Fibroblast of the conjunctiva (primary cell): Measurements from ENCODE around the gene FHIT.

Experiments used
- DNase-seq: peaks from one replicate; pipeline ENCODE4 v3.0.0-alpha.2; 2010; ENCODE audit warnings: low read depth

Gene FHIT

GRCh38 chr3:60216462-60217075 is 1034.7 kb downstream of the FHIT start:
- no peak for DNase-seq

DNA sequence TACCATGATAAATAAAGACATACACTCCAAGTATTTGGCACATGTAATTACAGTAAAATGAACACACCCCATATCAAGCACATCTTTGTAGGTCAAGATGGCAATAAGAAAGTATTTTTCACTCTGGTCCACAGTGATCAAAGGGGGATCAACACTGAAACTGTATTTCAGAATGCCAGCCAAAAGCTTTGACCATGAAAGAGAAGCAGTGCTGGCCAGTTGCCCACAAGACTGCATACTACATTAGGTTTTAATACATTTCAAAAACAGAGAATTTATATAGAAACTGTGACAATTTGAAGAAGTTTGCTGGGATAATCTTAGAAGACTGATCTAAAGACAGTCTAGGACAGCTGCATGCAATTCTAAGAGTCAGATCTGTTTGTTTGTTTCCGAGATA is 1035.3 kb downstream of the FHIT start:
- DNase-seq = no peak

DNA sequence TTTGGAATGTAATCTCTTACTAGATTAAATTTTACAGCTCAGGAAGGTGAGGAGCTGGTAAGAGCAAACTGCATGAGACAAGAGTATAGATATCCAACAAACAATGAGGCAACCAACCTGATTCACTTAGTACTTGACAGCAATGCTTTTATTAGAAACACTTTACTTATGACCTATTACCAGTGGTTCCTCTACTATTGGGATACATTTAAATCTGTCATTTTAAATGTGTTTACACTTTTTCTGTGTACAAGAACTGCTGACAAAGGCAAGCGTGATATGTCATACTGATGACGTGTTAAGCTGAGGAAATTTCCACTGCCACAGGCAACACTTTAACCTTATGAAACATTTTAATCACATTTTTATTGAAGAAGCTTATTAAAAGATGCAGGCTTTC is 1043.3 kb downstream of the FHIT start:
- no peak for DNase-seq

GRCh38 chr3:60206206-60206605 is 1045.0 kb downstream of the FHIT start:
- DNase-seq = no peak

GRCh38 chr3:60202052-60202726 is 1049.1 kb downstream of the FHIT start:
- DNase-seq = no peak

- DNase-seq = no peak
Measured at GRCh38 chr3:60199306-60199705, 1051.9 kb downstream of the FHIT start.

DNA sequence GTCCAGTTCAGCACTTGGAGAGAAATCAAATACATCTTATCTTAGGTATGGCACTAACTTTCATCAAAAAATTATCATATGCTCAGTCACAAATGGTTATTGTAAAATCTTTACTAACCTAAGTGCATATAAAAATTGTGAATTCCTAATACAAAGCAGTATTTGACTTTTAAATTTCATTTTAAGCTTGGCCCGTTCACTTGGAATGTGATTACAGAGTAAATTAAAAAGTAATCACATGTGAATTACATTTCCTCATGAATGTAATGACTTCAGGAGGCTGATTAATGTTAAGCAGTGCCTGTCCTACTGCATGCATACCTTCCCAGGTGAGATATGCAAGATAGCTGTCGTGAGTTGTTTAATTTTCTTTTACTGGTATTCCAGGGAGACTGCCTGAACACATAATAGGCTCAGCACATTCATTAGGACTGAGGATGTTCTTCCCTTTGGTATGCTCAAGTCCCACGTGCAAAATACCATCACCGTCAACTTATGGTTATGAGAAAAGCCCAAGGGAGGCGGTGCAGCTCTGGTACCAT is 1053.0 kb downstream of the FHIT start:
- no peak for DNase-seq

DNA sequence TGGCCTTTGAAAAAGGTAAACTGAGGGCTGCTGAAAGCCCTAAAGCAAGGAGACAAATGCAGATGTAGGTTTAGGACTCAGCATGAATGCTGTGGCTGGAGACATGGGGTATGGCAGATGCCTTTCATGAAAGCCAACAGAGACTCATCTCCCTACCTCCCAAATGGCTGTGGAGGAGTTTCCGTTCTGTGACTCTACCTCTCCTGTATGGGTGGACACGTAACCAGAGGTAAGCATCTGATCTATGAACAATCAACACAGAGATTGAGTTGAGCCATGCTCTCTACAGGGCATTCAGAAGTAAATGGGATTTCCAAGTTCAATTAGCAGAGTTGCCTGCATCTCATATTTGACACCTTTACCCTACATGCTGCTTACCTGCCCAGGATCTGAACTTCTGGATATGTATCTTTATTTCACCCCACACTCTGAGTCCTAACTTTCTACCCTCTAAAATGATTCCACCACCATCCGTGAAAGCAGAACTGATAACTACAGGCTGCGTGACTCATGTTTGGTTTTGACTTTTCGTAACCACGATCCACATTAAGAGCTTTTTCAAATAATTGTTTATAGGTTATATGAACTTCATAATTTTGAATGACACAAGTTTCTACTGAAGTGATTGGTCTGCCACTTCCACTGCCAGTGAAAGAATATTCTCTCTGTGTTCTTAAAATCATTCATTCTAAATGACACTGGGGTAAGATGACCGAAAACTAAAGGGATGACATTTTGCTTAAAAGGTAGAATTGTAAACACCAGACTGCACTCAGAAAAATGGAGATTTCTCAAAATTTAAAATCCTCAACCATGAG is 1058.7 kb downstream of the FHIT start:
- DNase-seq = no peak

DNA sequence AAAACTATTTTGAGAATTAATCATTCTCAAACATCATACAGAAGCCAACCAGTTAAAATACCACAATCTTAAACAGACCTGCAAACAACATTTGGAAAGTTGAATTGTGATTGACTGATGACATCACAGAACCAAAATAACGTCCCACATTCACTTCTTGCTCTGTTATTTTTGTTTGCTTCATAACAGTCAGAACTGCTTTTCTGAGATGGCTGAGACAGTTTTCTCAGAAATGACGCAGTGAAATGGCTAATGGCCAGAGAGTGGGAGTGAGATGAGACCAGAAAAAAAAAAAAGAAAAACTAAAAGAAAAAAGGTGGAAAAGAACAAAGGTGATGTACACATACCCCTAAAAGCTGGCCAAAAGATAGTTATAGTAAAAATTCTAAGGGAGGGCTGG is 1061.2 kb downstream of the FHIT start:
- DNase-seq = no peak

DNA sequence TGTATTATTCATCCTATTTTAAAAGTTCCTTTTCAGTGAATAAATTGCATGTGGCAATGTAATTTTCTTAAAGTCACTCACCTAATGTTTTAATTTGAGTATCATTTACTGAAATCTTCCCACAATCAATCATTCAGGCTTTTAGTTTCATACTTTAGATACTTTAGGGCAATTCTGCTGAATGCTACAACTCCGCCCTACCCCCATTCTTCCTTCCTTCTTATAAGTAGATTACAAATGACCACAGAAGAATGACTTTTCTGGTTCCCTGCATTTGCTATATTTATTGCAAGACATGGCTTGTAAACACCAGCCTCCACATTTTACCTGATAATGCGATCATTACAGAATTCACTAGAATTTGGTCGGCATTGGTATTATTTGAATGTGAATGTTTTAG is 1061.9 kb downstream of the FHIT start:
- DNase-seq = no peak

GRCh38 chr3:60188803-60189202 is 1062.4 kb downstream of the FHIT start:
- DNase-seq = no peak

- DNase-seq = no peak
Measured at GRCh38 chr3:60187343-60187742, 1063.9 kb downstream of the FHIT start.

GRCh38 chr3:60186359-60186758 is 1064.9 kb downstream of the FHIT start:
- DNase-seq = no peak

DNA sequence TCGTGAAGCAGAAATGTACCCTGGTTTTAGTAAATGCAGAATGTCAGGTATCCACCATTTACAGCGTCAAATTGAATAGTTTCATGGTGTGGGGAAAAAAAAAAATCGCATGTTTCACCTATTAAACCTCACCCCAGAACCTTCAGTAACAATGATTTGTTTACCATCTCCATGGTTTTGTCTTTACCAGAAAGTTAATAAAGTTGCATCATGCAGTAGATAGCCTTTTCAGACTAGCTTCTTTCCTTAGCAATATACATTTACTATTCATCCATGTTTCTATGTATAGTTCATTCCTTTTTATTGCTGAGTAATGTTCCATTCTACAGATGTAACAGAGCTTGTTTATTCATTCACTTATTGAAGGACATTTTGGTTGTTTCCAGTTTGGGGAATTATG is 1066.1 kb downstream of the FHIT start:
- no peak for DNase-seq

DNA sequence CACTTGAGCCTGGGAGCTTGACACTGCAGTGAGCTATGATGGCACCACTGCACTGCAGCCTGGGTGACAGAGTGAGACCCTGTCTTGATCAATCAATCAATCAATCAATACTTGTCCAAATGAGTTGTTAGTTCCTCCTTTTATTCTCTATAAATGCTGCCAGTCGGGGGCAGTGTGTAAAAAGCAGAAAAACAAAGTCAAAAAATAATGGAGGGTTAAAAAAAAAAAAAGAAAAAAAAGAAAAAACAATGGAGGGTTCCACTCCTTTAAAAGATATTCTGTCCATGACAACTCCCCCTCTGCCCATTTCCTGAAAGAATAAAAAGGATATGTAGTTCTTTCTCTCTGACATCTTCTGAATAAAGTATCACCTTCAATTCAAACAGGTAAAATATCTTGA is 1068.6 kb downstream of the FHIT start:
- no peak for DNase-seq

DNA sequence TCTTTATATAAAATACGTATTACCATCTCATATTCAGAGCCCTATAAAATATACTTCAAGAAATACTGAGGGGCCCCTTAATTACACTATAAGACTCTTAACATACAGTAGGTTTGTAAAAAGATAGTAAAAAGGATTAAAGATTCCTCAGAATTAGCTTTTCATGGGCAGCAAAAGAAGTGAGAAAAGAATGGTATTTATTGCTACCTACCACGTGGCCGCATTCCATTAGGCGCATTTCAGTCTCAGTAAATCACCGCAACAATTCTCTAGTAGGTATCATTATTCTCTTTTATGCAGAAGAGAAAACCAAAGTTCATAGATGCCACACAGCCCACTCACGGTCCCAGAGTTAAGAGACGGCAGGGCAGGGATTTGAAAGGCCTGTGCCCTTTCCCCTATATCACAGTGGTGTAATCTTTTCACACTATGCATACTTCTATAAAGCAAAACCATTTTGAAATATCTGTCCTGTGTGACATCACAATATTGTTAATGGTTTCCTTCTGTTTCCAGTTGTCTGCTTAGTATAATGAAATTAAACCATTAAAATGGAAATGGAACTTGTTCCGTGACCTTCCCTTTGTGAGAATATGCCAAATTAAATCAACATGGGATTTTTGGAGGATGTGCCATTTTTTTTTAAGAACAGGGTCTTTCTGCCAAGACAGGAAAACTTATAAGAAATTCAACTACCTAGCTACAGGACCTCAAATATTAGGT is 1072.2 kb downstream of the FHIT start:
- DNase-seq = peak; percentile 39

DNA sequence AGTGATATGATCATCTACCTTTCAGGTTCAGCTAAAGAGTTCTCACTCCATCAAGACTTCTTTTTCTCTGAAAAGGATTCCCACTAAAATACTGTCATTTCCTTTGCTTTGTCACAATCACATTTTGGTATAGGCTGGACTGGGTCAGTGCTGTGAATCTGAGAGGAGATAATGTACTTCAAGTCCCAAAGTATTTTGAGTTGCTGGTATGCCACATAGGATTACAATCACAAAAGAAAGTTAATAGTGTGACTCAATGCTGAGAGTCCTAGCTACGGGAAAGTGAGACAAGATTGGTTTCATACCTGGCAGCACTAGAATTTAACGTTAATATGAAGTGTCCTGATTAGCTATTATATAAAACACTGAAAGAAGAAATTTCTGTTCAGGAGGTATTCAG is 1073.5 kb downstream of the FHIT start:
- DNase-seq = no peak

GRCh38 chr3:60176614-60177013 is 1074.6 kb downstream of the FHIT start:
- no peak for DNase-seq

- DNase-seq = no peak
Measured at GRCh38 chr3:60175680-60176079, 1075.6 kb downstream of the FHIT start.

- no peak for DNase-seq
Measured at GRCh38 chr3:60169755-60170154, 1081.5 kb downstream of the FHIT start.

- DNase-seq = no peak
Measured at GRCh38 chr3:60167186-60167585, 1084.1 kb downstream of the FHIT start.
